ENCODE data around the gene SSC4D. TPM values are rescaled to one million over a fixed set of nuclear protein-coding genes. Genes with fewer than 3 reads are reported as not detected.
A peak's percentile ranks its signal among the peaks of the same experiment; 100 is the strongest.

SSC4D gene
- total RNA-seq, 1 experiment from 2014 or later, result 18.1 TPM

GRCh38 chr7:76428868-76429805, 19.6 kb upstream of the SSC4D start (continued):
- TF ChIP-seq FOXP4 (CRISPR knock-in tag; IDR thresholded peaks at IDR 0.05) (no peak), ZNF416 (CRISPR knock-in tag; IDR thresholded peaks at IDR 0.05) (no peak), GRHL2 (CRISPR knock-in tag; IDR thresholded peaks at IDR 0.05; ENCODE audit: insufficient replicate concordance, severe bottlenecking) (no peak), ZMAT4 (CRISPR knock-in tag; IDR thresholded peaks at IDR 0.05) (no peak), GTF2I (CRISPR knock-in tag; conservative IDR thresholded peaks at IDR 0.05) (no peak)

- ATAC-seq, result peak; percentile 45
- H3K9me3 Mint-ChIP-seq, result no peaks in the 10 kb centered on the region
- ChIA-PET CTCF (no interaction called here), POLR2A (no interaction called here)
- DNase-seq (ENCODE audit: low spot score), result no peak
- H3K27me3 Mint-ChIP-seq (ENCODE audit: low read depth), result no peaks in the 10 kb centered on the region; the same call in 1 of the 2 replicates
- H3K27ac Mint-ChIP-seq, result 0 out of 2 replicates have a peak overlapping the region, but pooled peaks have one; percentile 17
- no peaks in the 10 kb centered on the region for H3K36me3 Mint-ChIP-seq
- peaks cover 25% of the 10 kb centered on the region for H3K4me1 Mint-ChIP-seq
- no peak overlapping the region for H3K4me3 Mint-ChIP-seq
- TF ChIP-seq STAT6 (CRISPR knock-in tag; conservative IDR thresholded peaks at IDR 0.05; ENCODE audit: low read depth) (no peak), JAZF1 (CRISPR knock-in tag; IDR thresholded peaks at IDR 0.05) (no peak), ATF2 (CRISPR knock-in tag; IDR thresholded peaks at IDR 0.05; ENCODE audit: borderline replicate concordance, low read depth) (no peak), CDX4 (CRISPR knock-in tag; IDR thresholded peaks at IDR 0.05; ENCODE audit: borderline replicate concordance) (no peak), NR1H2 (CRISPR knock-in tag; IDR thresholded peaks at IDR 0.05) (no peak), NR2C2 (CRISPR knock-in tag; IDR thresholded peaks at IDR 0.05) (no peak), EMX1 (CRISPR knock-in tag; IDR thresholded peaks at IDR 0.05) (no peak), JUN (CRISPR knock-in tag; IDR thresholded peaks at IDR 0.05) (no peak), ZNF671 (CRISPR knock-in tag; IDR thresholded peaks at IDR 0.05) (no peak), ETV6 (CRISPR knock-in tag; IDR thresholded peaks at IDR 0.05) (no peak), ZNF232 (CRISPR knock-in tag; IDR thresholded peaks at IDR 0.05) (no peak), MYBL2 (CRISPR knock-in tag; IDR thresholded peaks at IDR 0.05) (no peak), PRDM15 (CRISPR knock-in tag; IDR thresholded peaks at IDR 0.05) (no peak), TEAD4 (CRISPR knock-in tag; IDR thresholded peaks at IDR 0.05) (no peak), ZNF138 (CRISPR knock-in tag; conservative IDR thresholded peaks at IDR 0.05) (no peak), SP1 (CRISPR knock-in tag; conservative IDR thresholded peaks at IDR 0.05) (no peak), TCF7 (CRISPR knock-in tag; IDR thresholded peaks at IDR 0.05; ENCODE audit: low read depth) (no peak), ZNF219 (CRISPR knock-in tag; IDR thresholded peaks at IDR 0.05; ENCODE audit: borderline replicate concordance) (no peak)
Observed at GRCh38 chr7:76428149-76428823, 18.8 kb upstream of the SSC4D start.

All from WTC11 (cell line).